HCT116 (cell line): ENCODE data around the gene RCOR3. TPM values are rescaled to one million over a fixed set of nuclear protein-coding genes. Genes with fewer than 3 reads are reported as not detected.

ENCODE experiments used
- ATAC-seq: fragments of 200-7000 bp; cut with Tn5 transposase; 2 replicates; pipeline ENCODE4 v1.9.1; 2020; ENCODE audit warnings: mild to moderate bottlenecking, moderate library complexity
- Bru-seq: library from RNA; stranded (reverse); fragments of 400-500 nt; gene quantifications from one replicate; lab custom pipeline; 2021; lab: Mats Ljungman, UMichigan
- BruChase-seq, 2 experiments: library from RNA; stranded (reverse); fragments of 400-500 nt; gene quantifications; one replicate each; lab custom pipeline; 2021; lab: Mats Ljungman, UMichigan
- BruUV-seq: library from RNA; stranded (reverse); fragments of 400-500 nt; replicated peaks from 2 replicates; lab custom pipeline; 2021; lab: Mats Ljungman, UMichigan
- CTCF ChIA-PET: fragments of 300-600 bp; sonication (Branson Sonifier 250); formaldehyde crosslinking; loops from one replicate; lab custom pipeline; 2021; ENCODE audit warnings: antibody characterized with exemption; lab: Charles Lee
- POLR2A ChIA-PET: fragments of 300-600, 350-600 bp; sonication (Branson Sonifier 250); formaldehyde crosslinking; loops from one replicate; lab custom pipeline; 2021; ENCODE audit warnings: antibody characterized with exemption; lab: Charles Lee
- RAD21 ChIA-PET, 2 experiments: fragments of 300-600 bp; sonication (Branson Sonifier 250); formaldehyde crosslinking; loops; one replicate each; lab custom pipeline; 2023; ENCODE audit warnings: low total read pairs in 2 of 2; ENCODE audit not compliant: uncharacterized antibody in 2 of 2, unreplicated experiment in 2 of 2, low non-redundant PET in 1 of 2; lab: Charles Lee
- DNase-seq: peaks from one replicate; pipeline ENCODE4 v3.0.0-alpha.2; 2010; ENCODE audit warnings: low read depth, low spot score
- H2AFZ ChIP-seq: fragments of 200-600 bp; shearing (Covaris generic), sonication (generic); 2 replicates; pipeline ENCODE4 v1.6.1; 2017; ENCODE audit warnings: low read depth, mixed run types, mixed read lengths, antibody characterized with exemption, low read length; ENCODE audit not compliant: poor library complexity, severe bottlenecking
- H3K27ac ChIP-seq: 2 replicates; pipeline ENCODE4 v1.5.1; 2012; ENCODE audit warnings: low read depth, low read length
- H3K27me3 ChIP-seq: fragments of 200-600 bp; sonication (generic); 2 replicates; pipeline ENCODE4 v1.6.1; 2016; ENCODE audit warnings: mixed run types, low read length, mixed read lengths; ENCODE audit not compliant: insufficient read depth
- H3K36me3 ChIP-seq, 2 experiments: fragments of 200-500 bp in 1 of 2; fragments of 200-600 bp in 1 of 2; sonication (Bioruptor generic) in 1 of 2; sonication (generic) in 1 of 2; 2 replicates each; pipeline versions ENCODE4 v1.5.1 to v1.6.1; 2014 to 2016; ENCODE audit warnings: low read length in 2 of 2, inconsistent platforms in 1 of 2, mixed read lengths in 1 of 2, mixed run types in 1 of 2; ENCODE audit not compliant: insufficient read depth in 2 of 2, control insufficient read depth in 1 of 2
- H3K4me1 ChIP-seq, 2 experiments: fragments of 200-600 bp in 1 of 2; sonication (generic) in 1 of 2; 2 replicates each; pipeline versions ENCODE4 v1.5.1 to v1.6.1; 2012 to 2017; ENCODE audit warnings: low read length in 2 of 2, inconsistent platforms in 1 of 2, mild to moderate bottlenecking in 1 of 2, mixed read lengths in 1 of 2, mixed run types in 1 of 2, moderate library complexity in 1 of 2; ENCODE audit not compliant: insufficient read depth in 2 of 2, control insufficient read depth in 1 of 2
- H3K4me2 ChIP-seq: fragments of 200-600 bp; sonication (generic); 2 replicates; pipeline ENCODE4 v1.6.1; 2017; ENCODE audit warnings: mixed run types, low read length, mixed read lengths
- H3K4me3 ChIP-seq, 2 experiments: fragments of 200-600 bp in 1 of 2; sonication (generic) in 1 of 2; replicated peaks in 1 of 2; 2 replicates each; pipeline ENCODE4 v1.5.1; 2011 to 2016; ENCODE audit warnings: low read length in 2 of 2, control low read depth in 1 of 2, low read depth in 1 of 2, mild to moderate bottlenecking in 1 of 2, mixed read lengths in 1 of 2, mixed run types in 1 of 2
- H3K79me2 ChIP-seq: fragments of 200-600 bp; sonication (generic); 2 replicates; pipeline ENCODE4 v1.6.1; 2017; ENCODE audit warnings: mild to moderate bottlenecking, mixed run types, low read length, moderate library complexity, mixed read lengths; ENCODE audit not compliant: insufficient read depth
- H3K9ac ChIP-seq: fragments of 200-600 bp; sonication (generic); 2 replicates; pipeline ENCODE4 v1.6.1; 2016; ENCODE audit warnings: low read length, mixed read lengths
- H3K9me2 ChIP-seq: fragments of 200-600 bp; sonication (generic), shearing (Covaris generic); 2 replicates; pipeline ENCODE4 v1.6.1; 2017; ENCODE audit warnings: mixed run types, mild to moderate bottlenecking, moderate library complexity; ENCODE audit not compliant: insufficient read depth
- H3K9me3 ChIP-seq, 2 experiments: fragments of 200-500 bp in 1 of 2; fragments of 200-600 bp in 1 of 2; sonication (Bioruptor generic) in 1 of 2; sonication (generic) in 1 of 2; 2 replicates each; pipeline ENCODE4 v1.6.1; 2014 to 2017; ENCODE audit warnings: low read length in 2 of 2, mixed read lengths in 2 of 2, inconsistent platforms in 1 of 2, low read depth in 1 of 2, mild to moderate bottlenecking in 1 of 2, mixed run types in 1 of 2, moderate library complexity in 1 of 2; ENCODE audit not compliant: control insufficient read depth in 1 of 2, insufficient read depth in 1 of 2
- H4K20me1 ChIP-seq: fragments of 200-600 bp; sonication (generic), shearing (Covaris generic); 2 replicates; pipeline ENCODE4 v1.6.1; 2017; ENCODE audit warnings: mixed run types, mild to moderate bottlenecking, moderate library complexity; ENCODE audit not compliant: insufficient read depth
- CBX3 ChIP-seq: IDR thresholded peaks from 2 replicates; pipeline ENCODE4 v1.6.1; 2012; ENCODE audit warnings: low read depth
- CEBPB ChIP-seq: IDR thresholded peaks from 2 replicates; pipeline ENCODE4 v1.6.1; 2012; ENCODE audit warnings: low read depth
- EGR1 ChIP-seq: IDR thresholded peaks from 2 replicates; pipeline ENCODE4 v1.6.1; 2012; ENCODE audit warnings: low read depth
- ELF1 ChIP-seq: IDR thresholded peaks from 2 replicates; pipeline ENCODE4 v1.6.1; 2012; ENCODE audit warnings: low read depth, borderline replicate concordance
- EZH2 ChIP-seq: fragments of 200-600 bp; sonication (generic); IDR thresholded peaks from 2 replicates; pipeline ENCODE4 v1.6.1; 2017; ENCODE audit warnings: antibody characterized with exemption, mixed run types
- EZH2phosphoT487 ChIP-seq: fragments of 200-600 bp; IDR thresholded peaks from 2 replicates; pipeline ENCODE4 v1.6.1; 2018; ENCODE audit warnings: antibody characterized with exemption, borderline replicate concordance
- FOSL1 ChIP-seq: IDR thresholded peaks from 2 replicates; pipeline ENCODE4 v1.6.1; 2012; ENCODE audit warnings: low read depth
- JUND ChIP-seq: IDR thresholded peaks from 2 replicates; pipeline ENCODE4 v1.6.1; 2012
- POLR2A ChIP-seq: IDR thresholded peaks from 2 replicates; pipeline ENCODE4 v1.7.0; 2011; ENCODE audit warnings: borderline replicate concordance; ENCODE audit not compliant: insufficient read depth, insufficient read length; ENCODE audit errors: extremely low read depth
- POLR2AphosphoS5 ChIP-seq: IDR thresholded peaks from 2 replicates; pipeline ENCODE4 v1.6.1; 2011; ENCODE audit warnings: mild to moderate bottlenecking, low read depth, low read length, moderate library complexity
- RAD21 ChIP-seq: IDR thresholded peaks from 2 replicates; pipeline ENCODE4 v1.6.1; 2012; ENCODE audit warnings: low read depth, mild to moderate bottlenecking
- SP1 ChIP-seq: IDR thresholded peaks from 2 replicates; pipeline ENCODE4 v1.6.1; 2012; ENCODE audit warnings: low read depth
- SRF ChIP-seq: IDR thresholded peaks from 2 replicates; pipeline ENCODE4 v1.6.1; 2012; ENCODE audit warnings: low read depth
- TCF7L2 ChIP-seq: IDR thresholded peaks from 2 replicates; pipeline ENCODE4 v1.7.0; 2011; ENCODE audit warnings: borderline replicate concordance, inconsistent platforms; ENCODE audit not compliant: insufficient read depth, insufficient read length; ENCODE audit errors: extremely low read depth
- YY1 ChIP-seq: IDR thresholded peaks from 2 replicates; pipeline ENCODE4 v1.6.1; 2011; ENCODE audit warnings: low read length, low read depth, moderate library complexity, mild to moderate bottlenecking; ENCODE audit not compliant: insufficient replicate concordance; ENCODE audit errors: extremely low read depth
- ZFX ChIP-seq: fragments of 450-650 bp; IDR thresholded peaks from 2 replicates; pipeline ENCODE4 v1.6.1; 2017
- ZNF274 ChIP-seq: fragments of 200-500 bp; sonication (Bioruptor generic); IDR thresholded peaks from 2 replicates; pipeline ENCODE4 v1.6.1; 2014; ENCODE audit warnings: mild to moderate bottlenecking, low read depth, low read length, inconsistent platforms
- intact Hi-C: fragments of 100-400 bp; cut with micrococcal nuclease; formaldehyde crosslinking; loops from 2 replicates; pipeline ENCODE4 v1.10.0; 2022
- long read RNA-seq: library from polyadenylated mRNA; unstranded; transcript quantifications from one replicate; pipeline ENCODE4 v2.0.0, GENCODE V29; 2021; ENCODE audit not compliant: unreplicated experiment
- polyA plus RNA-seq: library from polyadenylated mRNA; unstranded; fragments of >200 nt; gene quantifications from 2 replicates; pipeline ENCODE4 v1.2.1, GENCODE V29; 2012; ENCODE audit warnings: missing spikeins
- total RNA-seq: library from RNA; stranded (reverse); gene quantifications from one replicate; pipeline ENCODE4 v1.2.1, GENCODE V29; 2021; ENCODE audit not compliant: unreplicated experiment
- TF ChIP-seq, protein P1 (sequence below): IDR thresholded peaks from 2 replicates; pipeline ENCODE4 v1.6.1; 2011; ENCODE audit warnings: mild to moderate bottlenecking, low read length, moderate library complexity; ENCODE audit not compliant: insufficient replicate concordance; ENCODE audit errors: extremely low read depth
- TF ChIP-seq, protein P2 (sequence below): IDR thresholded peaks from 2 replicates; pipeline ENCODE4 v1.6.1; 2012
- TF ChIP-seq, protein P3 (sequence below), 3 experiments: fragments of 200-600 bp in 1 of 3; sonication (generic) in 1 of 3; IDR thresholded peaks in 2 of 3; conservative IDR thresholded peaks in 1 of 3; 2 replicates each; pipeline ENCODE4 v1.5.1; 2012 to 2017; ENCODE audit warnings: low read depth in 2 of 3, low read length in 2 of 3, antibody characterized with exemption in 1 of 3, borderline replicate concordance in 1 of 3, control low read depth in 1 of 3, mild to moderate bottlenecking in 1 of 3, mixed read lengths in 1 of 3, mixed run types in 1 of 3, moderate library complexity in 1 of 3; ENCODE audit not compliant: insufficient read depth in 1 of 3
- TF ChIP-seq, protein P4 (sequence below): IDR thresholded peaks from 2 replicates; pipeline ENCODE4 v1.6.1; 2012

Gene RCOR3
- 25.7 TPM for total RNA-seq
- 22.5 and 23.1 TPM in 2 replicates for polyA plus RNA-seq
- percentile 79 among the genes with signal in this experiment for Bru-seq, nascent RNA
- percentile 72 among the genes with signal in this experiment for BruChase-seq, experiment 1, labeled RNA remaining after a 6-hour chase
- BruChase-seq, experiment 2, labeled RNA remaining after a 2-hour chase = percentile 82 among the genes with signal in this experiment
- long read RNA-seq, transcript RCOR3-204 (11 exons, 1,827 nt) = major isoform, 9 of 28 reads
- long read RNA-seq, partial matches to known transcripts = 4 of 28 reads
- long read RNA-seq, other reads (novel, unspliced or antisense) = 6 of 28 reads

DNA sequence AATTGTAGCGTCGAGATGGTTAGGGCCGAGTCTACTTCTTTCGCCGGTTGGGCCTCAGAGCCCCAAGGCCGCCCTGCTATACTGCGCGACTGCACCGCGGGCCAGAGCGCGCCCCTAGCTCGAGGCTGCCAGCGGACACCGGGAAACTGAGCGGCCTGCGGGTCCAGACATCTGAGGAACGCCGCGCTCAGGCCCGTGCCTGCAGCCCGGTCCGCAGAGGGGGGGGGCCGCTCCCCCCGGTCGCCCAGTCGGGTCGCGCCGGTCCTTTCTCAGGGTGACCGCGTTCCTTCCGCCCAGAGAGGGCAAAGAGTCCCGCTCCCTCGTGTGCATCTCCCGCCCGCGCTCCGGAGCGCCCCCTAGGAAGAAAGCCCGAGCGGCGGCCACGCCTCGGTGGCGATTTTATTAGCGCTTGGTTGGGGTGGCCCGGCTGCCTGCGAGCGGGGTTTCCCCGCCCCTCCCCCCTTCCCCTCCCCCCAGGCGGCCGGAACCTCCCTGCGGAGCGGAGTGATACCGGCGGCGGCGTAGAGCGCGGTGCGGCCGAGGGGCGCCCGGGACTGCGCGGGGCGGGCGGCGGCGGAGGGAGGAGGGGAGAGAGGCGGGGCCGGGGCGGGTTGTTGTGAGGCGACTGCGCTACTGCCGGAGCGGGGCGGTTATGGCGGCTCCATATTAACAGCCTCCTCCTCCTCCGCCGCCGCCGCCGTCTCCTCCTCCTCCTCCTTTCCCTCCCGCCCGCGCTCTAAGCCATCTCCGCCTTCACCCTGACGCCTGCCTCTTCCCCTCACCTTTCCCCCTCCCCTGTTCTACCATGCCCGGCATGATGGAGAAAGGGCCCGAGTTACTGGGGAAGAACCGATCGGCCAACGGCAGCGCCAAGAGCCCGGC, at the start of gene RCOR3:
RCOR3 (plus strand) TSS at position 611 of the 882 bp plus-strand sequence; CDS start at position 806, 195 bp downstream.
- Histone ChIP-seq H3K9me3 (no peaks in the 10 kb centered on the region), H3K27ac (peak within 1 kb of the TSS; percentile 96), H3K79me2 (peaks cover 17% of the 10 kb centered on the region), H3K9me2 (no peaks in the 10 kb centered on the region), H3K36me3 (no peaks in the 10 kb centered on the region), H4K20me1 (no peaks in the 10 kb centered on the region), H3K4me1 (peaks cover 14 to 21% of the 10 kb centered on the region in 2 experiments), H3K4me3 (peak within 1 kb of the TSS; percentile 72 to 91), H2AFZ (no peak within 1 kb of the TSS), H3K9ac (peak within 1 kb of the TSS; percentile 73), H3K27me3 (no peaks in the 10 kb centered on the region), H3K4me2 (peak within 1 kb of the TSS; percentile 75)
- intact Hi-C loops = loop anchor here (2.0 to 5.0 kb wide), 2 partner anchors 122 to 256 kb away; no protein-coding TSS in a partner anchor
- no TSS peak for BruUV-seq
- ATAC-seq (peak; percentile 81), DNase-seq (peak; percentile 72)
- POLR2A ChIA-PET = interaction anchor here (1.8 kb wide), 1 partner anchor 885 kb away, joined by 7 read pairs; no protein-coding TSS in a partner anchor
- CTCF ChIA-PET = interaction anchor here (1.0 to 1.3 kb wide), 2 partner anchors 10 to 256 kb away, joined by 3 to 5 read pairs; no protein-coding TSS in a partner anchor
- RAD21 ChIA-PET = no interaction called here
- peak; percentile 12 for TF ChIP-seq POLR2A
- no peak for TF ChIP-seq EZH2phosphoT487
- TF ChIP-seq ZNF274 = no peak
- TF ChIP-seq ELF1 = no peak; the same call in 1 of the 2 replicates
- TF ChIP-seq YY1 = peak; percentile 76
- TF ChIP-seq, protein P1, sequence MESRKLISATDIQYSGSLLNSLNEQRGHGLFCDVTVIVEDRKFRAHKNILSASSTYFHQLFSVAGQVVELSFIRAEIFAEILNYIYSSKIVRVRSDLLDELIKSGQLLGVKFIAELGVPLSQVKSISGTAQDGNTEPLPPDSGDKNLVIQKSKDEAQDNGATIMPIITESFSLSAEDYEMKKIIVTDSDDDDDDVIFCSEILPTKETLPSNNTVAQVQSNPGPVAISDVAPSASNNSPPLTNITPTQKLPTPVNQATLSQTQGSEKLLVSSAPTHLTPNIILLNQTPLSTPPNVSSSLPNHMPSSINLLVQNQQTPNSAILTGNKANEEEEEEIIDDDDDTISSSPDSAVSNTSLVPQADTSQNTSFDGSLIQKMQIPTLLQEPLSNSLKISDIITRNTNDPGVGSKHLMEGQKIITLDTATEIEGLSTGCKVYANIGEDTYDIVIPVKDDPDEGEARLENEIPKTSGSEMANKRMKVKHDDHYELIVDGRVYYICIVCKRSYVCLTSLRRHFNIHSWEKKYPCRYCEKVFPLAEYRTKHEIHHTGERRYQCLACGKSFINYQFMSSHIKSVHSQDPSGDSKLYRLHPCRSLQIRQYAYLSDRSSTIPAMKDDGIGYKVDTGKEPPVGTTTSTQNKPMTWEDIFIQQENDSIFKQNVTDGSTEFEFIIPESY = no peak
- TF ChIP-seq EGR1 = peak; percentile 33; the same call in 1 of the 2 replicates
- TF ChIP-seq ZFX = peak; percentile 89
- TF ChIP-seq, protein P2, sequence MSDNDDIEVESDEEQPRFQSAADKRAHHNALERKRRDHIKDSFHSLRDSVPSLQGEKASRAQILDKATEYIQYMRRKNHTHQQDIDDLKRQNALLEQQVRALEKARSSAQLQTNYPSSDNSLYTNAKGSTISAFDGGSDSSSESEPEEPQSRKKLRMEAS = peak; percentile 93
- TF ChIP-seq TCF7L2 = peak; percentile 93
- TF ChIP-seq, protein P3, sequence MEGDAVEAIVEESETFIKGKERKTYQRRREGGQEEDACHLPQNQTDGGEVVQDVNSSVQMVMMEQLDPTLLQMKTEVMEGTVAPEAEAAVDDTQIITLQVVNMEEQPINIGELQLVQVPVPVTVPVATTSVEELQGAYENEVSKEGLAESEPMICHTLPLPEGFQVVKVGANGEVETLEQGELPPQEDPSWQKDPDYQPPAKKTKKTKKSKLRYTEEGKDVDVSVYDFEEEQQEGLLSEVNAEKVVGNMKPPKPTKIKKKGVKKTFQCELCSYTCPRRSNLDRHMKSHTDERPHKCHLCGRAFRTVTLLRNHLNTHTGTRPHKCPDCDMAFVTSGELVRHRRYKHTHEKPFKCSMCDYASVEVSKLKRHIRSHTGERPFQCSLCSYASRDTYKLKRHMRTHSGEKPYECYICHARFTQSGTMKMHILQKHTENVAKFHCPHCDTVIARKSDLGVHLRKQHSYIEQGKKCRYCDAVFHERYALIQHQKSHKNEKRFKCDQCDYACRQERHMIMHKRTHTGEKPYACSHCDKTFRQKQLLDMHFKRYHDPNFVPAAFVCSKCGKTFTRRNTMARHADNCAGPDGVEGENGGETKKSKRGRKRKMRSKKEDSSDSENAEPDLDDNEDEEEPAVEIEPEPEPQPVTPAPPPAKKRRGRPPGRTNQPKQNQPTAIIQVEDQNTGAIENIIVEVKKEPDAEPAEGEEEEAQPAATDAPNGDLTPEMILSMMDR (IDR thresholded peaks at IDR 0.05 in 2 of 3, conservative IDR thresholded peaks at IDR 0.05 in 1 of 3; ENCODE audit: borderline replicate concordance in 1 of 3, insufficient read depth in 1 of 3, low read depth in 2 of 3, low read length in 2 of 3) = peak; percentile 33 to 51 (median 49); a peak in 5 of 6 replicates
- peak; percentile 38 for TF ChIP-seq JUND
- no peak; the same call in 1 of the 2 replicates for TF ChIP-seq FOSL1
- no peak; the same call in 1 of the 2 replicates for TF ChIP-seq SRF
- no peak for TF ChIP-seq EZH2
- no peak for TF ChIP-seq CEBPB
- 0 out of 2 replicates have a peak, but pooled peaks have one; percentile 10 for TF ChIP-seq RAD21
- TF ChIP-seq, protein P4, sequence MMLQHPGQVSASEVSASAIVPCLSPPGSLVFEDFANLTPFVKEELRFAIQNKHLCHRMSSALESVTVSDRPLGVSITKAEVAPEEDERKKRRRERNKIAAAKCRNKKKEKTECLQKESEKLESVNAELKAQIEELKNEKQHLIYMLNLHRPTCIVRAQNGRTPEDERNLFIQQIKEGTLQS = no peak; the same call in 1 of the 2 replicates
- TF ChIP-seq CBX3 = peak; percentile 83
- TF ChIP-seq POLR2AphosphoS5 = no peak; the same call in 1 of the 2 replicates
- peak; percentile 63 for TF ChIP-seq SP1
